Smooth muscle cell (in vitro differentiated cells): ENCODE data around the gene RNF212. TPM values are rescaled to one million over a fixed set of nuclear protein-coding genes. Genes with fewer than 3 reads are reported as not detected.

Experiments used
- DNase-seq: peaks from one replicate; lab custom pipeline; 2025; ENCODE audit not compliant: unreplicated experiment; lab: John Stamatoyannopoulos, UW
- H2AFZ ChIP-seq: fragments of 200-600 bp; sonication (generic); 2 replicates; pipeline ENCODE4 v1.6.0; 2016; ENCODE audit warnings: antibody characterized with exemption, low read depth, mild to moderate bottlenecking
- H3F3A ChIP-seq: fragments of 200-600 bp; sonication (generic); 2 replicates; pipeline ENCODE4 v1.6.0; 2017; ENCODE audit warnings: antibody characterized with exemption, low read depth
- H3K27ac ChIP-seq: fragments of 200-600 bp; sonication (generic); 2 replicates; pipeline ENCODE4 v1.5.1; 2016; ENCODE audit warnings: low read depth, mild to moderate bottlenecking
- H3K27me3 ChIP-seq: fragments of 200-600 bp; sonication (generic); 2 replicates; pipeline ENCODE4 v1.6.1; 2016; ENCODE audit warnings: low read depth, mild to moderate bottlenecking
- H3K36me3 ChIP-seq: fragments of 200-600 bp; sonication (generic); 2 replicates; pipeline ENCODE4 v1.5.1; 2016; ENCODE audit warnings: low read depth
- H3K4me1 ChIP-seq: fragments of 200-600 bp; sonication (generic); 2 replicates; pipeline ENCODE4 v1.5.1; 2016; ENCODE audit warnings: low read depth
- H3K4me2 ChIP-seq: fragments of 200-600 bp; sonication (generic); 2 replicates; pipeline ENCODE4 v1.6.0; 2016; ENCODE audit warnings: mild to moderate bottlenecking
- H3K4me3 ChIP-seq: fragments of 200-600 bp; sonication (generic); 2 replicates; pipeline ENCODE4 v1.5.1; 2016; ENCODE audit warnings: mild to moderate bottlenecking
- H3K79me2 ChIP-seq: fragments of 200-600 bp; sonication (generic); 2 replicates; pipeline ENCODE4 v1.6.0; 2016; ENCODE audit warnings: low read depth, mild to moderate bottlenecking
- H3K9ac ChIP-seq: fragments of 200-600 bp; sonication (generic); 2 replicates; pipeline ENCODE4 v1.6.0; 2016; ENCODE audit warnings: low read depth
- H3K9me3 ChIP-seq: fragments of 200-600 bp; sonication (generic); replicated peaks from 2 replicates; pipeline ENCODE4 v1.5.1; 2016; ENCODE audit warnings: low read depth
- H4K20me1 ChIP-seq: fragments of 200-600 bp; sonication (generic); 2 replicates; pipeline ENCODE4 v1.6.0; 2016; ENCODE audit warnings: low read depth
- WGBS: methylation state at CpG from one replicate; pipeline ENCODE4 v1.1.7; 2016; ENCODE audit warnings: low lambda C conversion rate; 5-methylcytosine and 5-hydroxymethylcytosine counted together
- polyA plus RNA-seq: library from polyadenylated mRNA; unstranded; fragments of >200 nt; fragmentation: Nextera tagmentation; extraction: Ambion mirVana; gene quantifications from 2 replicates; pipeline ENCODE4 v1.2.1, GENCODE V29; 2016
- total RNA-seq: library from RNA; depleted of rRNA; stranded (reverse); fragments of >200 nt; gene quantifications from 2 replicates; pipeline ENCODE4 v1.2.3, GENCODE V29; 2014
- TF ChIP-seq, protein P1 (sequence below): fragments of 200-600 bp; sonication (generic); IDR thresholded peaks from 2 replicates; pipeline ENCODE4 v1.5.1; 2017; ENCODE audit warnings: borderline replicate concordance, mild to moderate bottlenecking, antibody characterized with exemption; ENCODE audit not compliant: insufficient read depth, poor library complexity, severe bottlenecking

Gene RNF212
- total and polyA plus RNA-seq, 2 experiments from 2014 or later = 1.3 to 4.6 TPM

DNA sequence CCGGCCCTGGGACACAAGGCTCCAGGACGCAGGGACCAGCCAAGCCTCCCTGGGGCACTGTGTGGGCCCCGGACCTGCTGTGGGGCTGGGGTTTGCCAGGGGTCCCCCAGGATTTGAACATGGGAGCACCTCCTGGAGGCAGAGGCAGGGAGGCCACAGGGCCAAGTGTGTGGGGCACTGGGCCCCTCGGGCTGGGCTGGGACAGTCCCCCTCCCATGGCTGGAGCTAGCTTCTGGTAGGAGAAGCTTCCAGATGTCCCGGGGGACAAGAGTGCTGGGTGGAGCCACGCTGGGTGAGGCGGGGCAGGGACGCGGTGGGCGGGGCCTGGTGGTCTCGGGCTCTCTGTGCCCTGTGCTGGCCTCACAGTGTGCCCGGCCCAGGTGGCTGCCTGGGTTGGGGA is 83.3 kb downstream of the RNF212 start:
- Histone ChIP-seq H3K36me3 (no peaks in the 10 kb centered on the region), H3F3A (no peaks in the 10 kb centered on the region), H3K27me3 (no peaks in the 10 kb centered on the region), H2AFZ (no peak overlapping the region), H3K4me3 (no peak overlapping the region), H3K4me1 (no peaks in the 10 kb centered on the region), H3K9ac (no peak overlapping the region), H3K4me2 (no peak overlapping the region), H3K27ac (no peak overlapping the region), H3K79me2 (no peaks in the 10 kb centered on the region), H3K9me3 (no peaks in the 10 kb centered on the region), H4K20me1 (no peaks in the 10 kb centered on the region)
- TF ChIP-seq, protein P1, sequence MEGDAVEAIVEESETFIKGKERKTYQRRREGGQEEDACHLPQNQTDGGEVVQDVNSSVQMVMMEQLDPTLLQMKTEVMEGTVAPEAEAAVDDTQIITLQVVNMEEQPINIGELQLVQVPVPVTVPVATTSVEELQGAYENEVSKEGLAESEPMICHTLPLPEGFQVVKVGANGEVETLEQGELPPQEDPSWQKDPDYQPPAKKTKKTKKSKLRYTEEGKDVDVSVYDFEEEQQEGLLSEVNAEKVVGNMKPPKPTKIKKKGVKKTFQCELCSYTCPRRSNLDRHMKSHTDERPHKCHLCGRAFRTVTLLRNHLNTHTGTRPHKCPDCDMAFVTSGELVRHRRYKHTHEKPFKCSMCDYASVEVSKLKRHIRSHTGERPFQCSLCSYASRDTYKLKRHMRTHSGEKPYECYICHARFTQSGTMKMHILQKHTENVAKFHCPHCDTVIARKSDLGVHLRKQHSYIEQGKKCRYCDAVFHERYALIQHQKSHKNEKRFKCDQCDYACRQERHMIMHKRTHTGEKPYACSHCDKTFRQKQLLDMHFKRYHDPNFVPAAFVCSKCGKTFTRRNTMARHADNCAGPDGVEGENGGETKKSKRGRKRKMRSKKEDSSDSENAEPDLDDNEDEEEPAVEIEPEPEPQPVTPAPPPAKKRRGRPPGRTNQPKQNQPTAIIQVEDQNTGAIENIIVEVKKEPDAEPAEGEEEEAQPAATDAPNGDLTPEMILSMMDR = no peak
- WGBS = 84% methylated on average over 4 of the region's 12 CpGs
- DNase-seq = no peak

DNA sequence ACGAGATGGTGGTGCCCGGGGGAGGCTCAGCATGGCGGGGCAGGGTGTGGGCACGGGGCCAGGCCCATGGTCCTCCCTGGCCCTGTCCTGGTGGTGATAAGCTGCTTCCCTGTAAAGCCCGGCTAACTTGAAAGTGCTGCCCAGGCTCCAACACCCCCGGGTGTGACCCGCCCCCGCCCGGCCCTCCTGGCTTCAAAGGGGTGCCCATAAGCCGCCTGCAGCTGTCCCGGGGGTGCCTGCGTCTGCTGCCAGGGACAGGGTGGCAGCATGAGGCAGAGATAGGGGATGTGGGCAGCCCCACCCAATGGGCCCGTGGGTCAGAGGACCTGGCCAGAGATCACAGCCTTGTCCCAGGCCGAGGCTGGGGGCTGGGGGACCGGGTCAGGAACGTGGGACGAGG is 83.8 kb downstream of the RNF212 start:
- H3K27ac ChIP-seq = no peak overlapping the region
- H3K9ac ChIP-seq = no peak overlapping the region
- TF ChIP-seq, protein P1 = no peak
- no peaks in the 10 kb centered on the region for H3K79me2 ChIP-seq
- no peaks in the 10 kb centered on the region for H3K27me3 ChIP-seq
- H3K4me1 ChIP-seq = no peaks in the 10 kb centered on the region
- H3K4me2 ChIP-seq = no peak overlapping the region
- no peak overlapping the region for H2AFZ ChIP-seq
- H3K9me3 ChIP-seq = no peaks in the 10 kb centered on the region
- no peak for DNase-seq
- H3F3A ChIP-seq = no peaks in the 10 kb centered on the region
- WGBS = 91% methylated on average over 17 of the region's 17 CpGs
- no peaks in the 10 kb centered on the region for H3K36me3 ChIP-seq
- no peaks in the 10 kb centered on the region for H4K20me1 ChIP-seq
- no peak overlapping the region for H3K4me3 ChIP-seq

DNA sequence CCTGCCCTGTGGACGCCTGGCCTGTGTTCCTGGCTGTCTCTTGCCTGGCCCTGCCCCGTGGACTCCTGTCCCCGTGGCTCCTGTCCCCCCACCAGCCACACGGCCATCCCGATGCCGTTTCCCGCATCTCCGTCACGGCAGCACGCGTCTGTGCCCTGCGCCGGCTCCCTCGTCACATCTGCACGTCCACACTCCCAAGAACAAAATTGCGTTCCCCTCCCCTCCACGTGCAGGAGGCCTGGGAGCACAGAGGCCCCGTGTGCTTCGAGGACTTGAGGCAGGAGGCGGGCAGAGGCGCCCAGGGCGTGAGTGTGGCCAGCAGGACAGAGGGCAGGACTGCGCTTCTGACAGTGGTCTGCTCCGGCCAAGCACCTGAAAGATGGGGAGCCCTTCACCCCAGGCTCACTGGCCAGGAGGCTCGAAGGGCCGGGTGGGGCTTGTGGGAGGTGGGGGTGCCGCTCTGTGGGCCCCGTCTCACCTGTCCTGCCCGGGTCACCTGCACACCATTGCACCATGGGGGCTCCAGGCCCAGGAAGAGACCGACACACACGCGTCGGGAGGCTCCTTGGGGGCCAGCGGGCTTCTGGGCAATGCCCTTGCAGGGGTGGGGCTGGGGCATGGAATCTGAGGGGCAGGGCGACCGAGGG is 84.7 kb downstream of the RNF212 start:
- no peaks in the 10 kb centered on the region for H3K9me3 ChIP-seq
- no peak overlapping the region for H3K4me2 ChIP-seq
- H3K4me1 ChIP-seq = no peaks in the 10 kb centered on the region
- no peak overlapping the region for H3K4me3 ChIP-seq
- no peak overlapping the region for H3K9ac ChIP-seq
- no peaks in the 10 kb centered on the region for H3K79me2 ChIP-seq
- DNase-seq = no peak
- H2AFZ ChIP-seq = no peak overlapping the region
- H4K20me1 ChIP-seq = no peaks in the 10 kb centered on the region
- TF ChIP-seq, protein P1 = no peak
- no peaks in the 10 kb centered on the region for H3K27me3 ChIP-seq
- WGBS = 96% methylated on average over 31 of the region's 36 CpGs
- H3F3A ChIP-seq = no peaks in the 10 kb centered on the region
- no peak overlapping the region for H3K27ac ChIP-seq
- H3K36me3 ChIP-seq = no peaks in the 10 kb centered on the region

DNA sequence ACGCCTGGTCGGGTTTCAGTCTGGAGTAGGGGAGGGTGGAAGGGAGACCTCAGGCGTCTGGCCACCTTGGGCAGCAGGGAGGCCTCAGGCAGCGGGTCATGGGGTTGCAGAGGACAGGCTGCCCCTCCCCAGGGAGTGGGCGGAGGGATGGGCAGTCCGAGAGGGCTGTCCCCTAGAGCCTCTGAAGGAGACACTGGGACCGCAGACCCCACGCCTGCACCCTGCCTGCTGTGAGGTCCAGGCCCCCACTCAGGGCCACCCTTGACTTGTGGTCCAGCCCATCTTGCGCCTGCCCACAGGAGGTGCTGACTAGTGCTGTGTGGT is 85.5 kb downstream of the RNF212 start:
- 66% methylated on average over 9 of the region's 9 CpGs for WGBS
- H3K4me3 ChIP-seq = no peak overlapping the region
- DNase-seq = no peak
- no peaks in the 10 kb centered on the region for H3K36me3 ChIP-seq
- no peaks in the 10 kb centered on the region for H3K79me2 ChIP-seq
- no peaks in the 10 kb centered on the region for H3K27me3 ChIP-seq
- no peak overlapping the region for H3K27ac ChIP-seq
- H3K4me2 ChIP-seq = no peak overlapping the region
- TF ChIP-seq, protein P1 = no peak
- H3K4me1 ChIP-seq = no peaks in the 10 kb centered on the region
- no peak overlapping the region for H2AFZ ChIP-seq
- no peaks in the 10 kb centered on the region for H3K9me3 ChIP-seq
- no peaks in the 10 kb centered on the region for H3F3A ChIP-seq
- H4K20me1 ChIP-seq = peaks cover under 1% of the 10 kb centered on the region
- no peak overlapping the region for H3K9ac ChIP-seq
